Kidney glomerular epithelial cell (primary cell): ENCODE results near the gene AKAP6.

Experiments used
- DNase-seq: peaks from one replicate; lab custom pipeline; 2025; lab: John Stamatoyannopoulos, UW

AKAP6 gene

GRCh38 chr14:32530800-32531199 is 201.7 kb downstream of the AKAP6 start:
- no peak for DNase-seq

- DNase-seq = no peak
These were observed 202.9 kb downstream of the AKAP6 start for GRCh38 chr14:32531942-32532515.

GRCh38 chr14:32534145-32534544 is 205.0 kb downstream of the AKAP6 start:
- no peak for DNase-seq

- no peak for DNase-seq
These were observed 207.1 kb downstream of the AKAP6 start for GRCh38 chr14:32536175-32536574.

GRCh38 chr14:32537166-32537565 is 208.1 kb downstream of the AKAP6 start:
- no peak for DNase-seq

GRCh38 chr14:32542507-32542906 is 213.4 kb downstream of the AKAP6 start:
- DNase-seq = no peak

GRCh38 chr14:32545095-32545494 is 216.0 kb downstream of the AKAP6 start:
- no peak for DNase-seq

GRCh38 chr14:32545506-32546210 is 216.6 kb downstream of the AKAP6 start:
- no peak for DNase-seq

- DNase-seq = no peak
These were observed 217.1 kb downstream of the AKAP6 start for GRCh38 chr14:32546246-32546645.

- DNase-seq = no peak
These were observed 223.7 kb downstream of the AKAP6 start for GRCh38 chr14:32552766-32553165.

- peak; percentile 16 for DNase-seq
These were observed 229.9 kb downstream of the AKAP6 start for GRCh38 chr14:32559048-32559447.

GRCh38 chr14:32559590-32559989 is 230.5 kb downstream of the AKAP6 start:
- DNase-seq = no peak

GRCh38 chr14:32560209-32560857 is 231.2 kb downstream of the AKAP6 start:
- DNase-seq = peak; percentile 56

GRCh38 chr14:32561520-32561919 is 232.4 kb downstream of the AKAP6 start:
- no peak for DNase-seq

GRCh38 chr14:32564596-32564995 is 235.5 kb downstream of the AKAP6 start:
- DNase-seq = no peak

GRCh38 chr14:32565256-32565655 is 236.2 kb downstream of the AKAP6 start:
- DNase-seq = no peak

- peak; percentile 32 for DNase-seq
These were observed 238.7 kb downstream of the AKAP6 start for GRCh38 chr14:32567543-32568384.

GRCh38 chr14:32571551-32571950 is 242.5 kb downstream of the AKAP6 start:
- DNase-seq = no peak

- no peak for DNase-seq
These were observed 243.1 kb downstream of the AKAP6 start for GRCh38 chr14:32571995-32572866.

- no peak for DNase-seq
These were observed 243.7 kb downstream of the AKAP6 start for GRCh38 chr14:32572867-32573150.

- DNase-seq = no peak
These were observed 245.2 kb downstream of the AKAP6 start for GRCh38 chr14:32574269-32574668.
